ENCODE measurements around the gene NVL. TPM values are rescaled to one million over a fixed set of nuclear protein-coding genes. Genes with fewer than 3 reads are reported as not detected.
A peak's percentile ranks its signal among the peaks of the same experiment; 100 is the strongest.
"Not testable (repeated sequence)": the region's sequence is repeated elsewhere in the genome, so short reads cannot be mapped to it uniquely, and the experiment has no call there.

The NVL gene
- total RNA-seq, 1 donor, result 22.9 TPM

DNA sequence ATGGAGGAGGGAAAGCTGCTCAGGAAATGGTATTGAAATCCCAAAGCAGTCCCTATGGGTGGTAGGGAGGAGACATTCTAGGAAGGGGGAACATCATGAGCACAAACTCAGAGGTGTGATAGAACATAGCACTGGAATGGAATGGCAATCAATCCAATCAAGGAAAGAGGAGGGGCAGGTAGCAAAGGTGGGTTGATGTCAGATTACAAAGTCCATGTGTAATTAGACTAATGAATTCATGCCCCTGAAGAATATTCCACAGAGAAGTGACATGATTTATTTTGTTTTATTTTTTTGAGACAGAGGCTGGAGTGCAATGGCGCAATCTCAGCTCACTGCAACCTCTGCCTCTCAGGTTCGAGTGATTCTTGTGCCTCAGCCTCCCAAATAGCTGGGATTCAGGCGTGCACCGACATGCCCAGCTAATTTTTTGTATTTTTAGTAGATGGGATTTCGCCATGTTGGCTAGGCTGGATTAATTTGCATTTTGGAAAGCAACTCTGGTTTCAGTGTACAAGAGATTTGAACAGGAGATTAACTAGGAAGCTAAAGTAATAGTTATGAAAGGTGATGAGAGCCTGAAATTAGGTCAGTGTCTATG lies 110.9 kb downstream of the NVL start:
- no peak for DNase-seq (ENCODE audit: low read depth)
- no peak overlapping the region for H3K4me3 ChIP-seq (ENCODE audit: low read depth, low read length)
- TF ChIP-seq, protein P1, sequence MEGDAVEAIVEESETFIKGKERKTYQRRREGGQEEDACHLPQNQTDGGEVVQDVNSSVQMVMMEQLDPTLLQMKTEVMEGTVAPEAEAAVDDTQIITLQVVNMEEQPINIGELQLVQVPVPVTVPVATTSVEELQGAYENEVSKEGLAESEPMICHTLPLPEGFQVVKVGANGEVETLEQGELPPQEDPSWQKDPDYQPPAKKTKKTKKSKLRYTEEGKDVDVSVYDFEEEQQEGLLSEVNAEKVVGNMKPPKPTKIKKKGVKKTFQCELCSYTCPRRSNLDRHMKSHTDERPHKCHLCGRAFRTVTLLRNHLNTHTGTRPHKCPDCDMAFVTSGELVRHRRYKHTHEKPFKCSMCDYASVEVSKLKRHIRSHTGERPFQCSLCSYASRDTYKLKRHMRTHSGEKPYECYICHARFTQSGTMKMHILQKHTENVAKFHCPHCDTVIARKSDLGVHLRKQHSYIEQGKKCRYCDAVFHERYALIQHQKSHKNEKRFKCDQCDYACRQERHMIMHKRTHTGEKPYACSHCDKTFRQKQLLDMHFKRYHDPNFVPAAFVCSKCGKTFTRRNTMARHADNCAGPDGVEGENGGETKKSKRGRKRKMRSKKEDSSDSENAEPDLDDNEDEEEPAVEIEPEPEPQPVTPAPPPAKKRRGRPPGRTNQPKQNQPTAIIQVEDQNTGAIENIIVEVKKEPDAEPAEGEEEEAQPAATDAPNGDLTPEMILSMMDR (IDR thresholded peaks at IDR 0.05; ENCODE audit: insufficient read depth, low read depth, low read length), result no peak

DNA sequence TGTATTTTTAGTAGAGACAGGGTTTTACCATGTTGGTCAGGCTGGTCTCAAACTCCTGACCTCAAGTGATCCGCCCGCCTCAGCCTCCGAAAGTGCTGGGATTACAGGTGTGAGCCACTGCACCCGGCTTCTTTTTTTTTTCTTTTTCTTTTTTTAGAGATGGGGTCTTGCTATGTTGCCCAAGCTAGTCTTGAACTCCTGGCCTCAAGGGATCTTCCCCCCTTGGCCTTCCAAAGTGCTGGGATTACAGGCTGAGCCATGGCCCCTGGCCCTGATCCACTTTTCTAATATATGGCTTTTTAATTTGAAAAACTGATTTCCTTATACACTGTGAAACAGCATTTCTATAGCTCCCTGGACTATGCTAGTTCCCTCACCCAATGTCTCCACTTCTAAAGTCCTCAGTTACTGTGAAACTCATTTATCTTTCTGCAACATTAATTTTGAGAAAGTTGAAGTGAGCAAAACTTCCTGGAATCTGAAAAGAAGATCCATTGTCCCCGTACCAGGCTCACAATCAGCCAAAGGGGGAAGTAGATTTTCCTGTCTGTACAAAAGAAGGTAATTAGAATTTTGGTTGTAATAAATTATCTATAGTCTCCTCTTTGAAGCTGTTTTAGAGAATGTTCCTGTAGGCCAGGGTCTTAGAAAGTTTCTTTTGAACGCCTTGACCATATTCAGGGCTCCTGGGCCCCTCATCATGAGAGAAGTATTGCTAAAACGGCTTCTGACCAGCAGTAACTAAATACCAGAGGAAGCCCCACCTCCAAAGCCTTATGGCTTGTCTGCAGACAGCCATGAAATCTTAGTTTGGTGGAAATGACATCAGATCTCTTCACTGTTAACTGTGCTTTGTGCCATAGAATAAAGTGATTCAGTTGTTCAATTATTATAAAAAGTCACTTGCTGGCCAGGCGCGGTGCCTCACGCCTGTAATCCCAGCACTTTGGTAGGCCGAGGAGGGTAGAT lies 112.0 kb downstream of the NVL start:
- DNase-seq (ENCODE audit: low read depth), result no peak
- H3K4me3 ChIP-seq (ENCODE audit: low read depth, low read length), result no peak overlapping the region
- TF ChIP-seq, protein P1 (IDR thresholded peaks at IDR 0.05; ENCODE audit: insufficient read depth, low read depth, low read length), result no peak

DNA sequence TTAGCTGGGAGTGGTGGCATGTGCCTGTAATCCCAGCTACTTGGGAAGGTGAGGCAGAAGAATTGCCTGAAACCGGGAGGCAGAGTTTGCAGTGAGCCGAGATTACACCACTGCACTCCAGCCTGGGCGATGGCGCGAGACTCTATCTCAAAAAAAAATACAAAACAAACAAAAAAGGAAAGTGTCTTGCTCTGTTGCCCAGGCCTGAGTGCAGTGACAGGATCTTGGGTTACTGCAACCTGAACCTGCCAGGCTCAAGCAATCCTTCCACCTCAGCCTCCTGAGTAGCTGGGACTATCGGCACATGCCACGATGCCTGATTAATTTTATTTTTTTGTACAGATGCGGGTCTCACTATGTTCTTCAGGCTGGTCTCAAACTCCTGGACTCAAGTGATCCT lies 113.6 kb downstream of the NVL start:
- TF ChIP-seq, protein P1 (IDR thresholded peaks at IDR 0.05; ENCODE audit: insufficient read depth, low read depth, low read length), result no peak
- DNase-seq (ENCODE audit: low read depth), result no peak
- no peak overlapping the region for H3K4me3 ChIP-seq (ENCODE audit: low read depth, low read length)

DNA sequence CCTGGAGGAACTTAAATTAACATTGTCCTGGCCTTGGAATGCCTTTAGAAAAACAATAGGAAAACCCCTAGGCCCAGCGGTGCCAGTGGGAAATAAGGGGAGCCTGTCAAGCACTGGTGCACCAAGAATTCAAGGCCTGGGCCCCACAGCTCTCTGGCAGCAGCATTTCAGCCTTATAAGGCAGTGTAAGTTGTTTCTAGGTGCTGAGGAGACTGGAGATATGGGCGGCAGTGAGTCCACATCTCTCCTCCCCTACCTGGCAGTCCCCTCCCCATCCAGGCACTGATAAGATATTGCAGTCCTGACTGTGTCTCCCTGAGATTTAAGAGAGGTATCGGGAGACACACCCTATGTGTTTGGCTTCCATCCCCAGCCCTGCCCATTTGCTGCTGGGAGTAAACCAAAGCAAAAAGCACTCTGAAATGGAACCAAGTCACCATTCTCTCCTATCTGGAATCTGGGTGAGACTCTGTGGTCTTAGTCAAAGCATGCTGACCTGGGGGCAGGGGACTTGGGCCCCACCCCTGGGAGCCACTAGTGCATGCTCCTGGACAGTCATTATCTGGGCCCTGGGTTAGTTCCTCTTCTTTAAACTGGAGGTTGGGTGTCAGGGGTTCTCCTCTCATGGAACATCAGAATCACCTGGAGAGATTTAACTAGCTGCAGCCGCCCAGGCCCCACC lies 116.4 kb downstream of the NVL start:
- TF ChIP-seq, protein P1 (IDR thresholded peaks at IDR 0.05; ENCODE audit: insufficient read depth, low read depth, low read length), result no peak
- no peak overlapping the region for H3K4me3 ChIP-seq (ENCODE audit: low read depth, low read length)

DNA sequence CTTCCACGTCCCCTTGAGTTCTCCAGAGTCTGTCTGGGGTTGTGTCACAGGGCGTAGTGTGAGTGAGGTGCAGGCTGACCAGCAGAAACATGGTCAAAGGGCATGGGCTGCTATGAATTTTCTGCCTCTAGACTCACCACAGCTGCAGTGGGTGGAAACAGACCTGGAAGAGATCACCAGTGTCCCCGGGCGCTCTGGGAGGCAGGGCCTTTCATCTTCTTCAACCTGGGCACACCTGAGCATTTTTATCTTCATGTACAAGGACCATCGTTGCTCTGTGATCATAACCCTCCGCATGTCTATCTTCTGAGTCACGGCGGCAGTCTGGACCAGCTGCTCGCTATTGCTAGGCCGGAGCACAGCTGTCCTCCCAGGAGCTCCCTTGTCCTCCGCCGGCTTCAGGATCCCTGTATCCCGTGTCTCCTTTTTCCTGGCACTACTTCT lies 117.3 kb downstream of the NVL start:
- H3K4me3 ChIP-seq (ENCODE audit: low read depth, low read length), result no peak overlapping the region
- DNase-seq (ENCODE audit: low read depth), result peak; percentile 20
- TF ChIP-seq, protein P1 (IDR thresholded peaks at IDR 0.05; ENCODE audit: insufficient read depth, low read depth, low read length), result no peak

More for the DNA sequence above, 116.4 kb downstream of the NVL start:
- DNase-seq (ENCODE audit: low read depth), result no peak

DNA sequence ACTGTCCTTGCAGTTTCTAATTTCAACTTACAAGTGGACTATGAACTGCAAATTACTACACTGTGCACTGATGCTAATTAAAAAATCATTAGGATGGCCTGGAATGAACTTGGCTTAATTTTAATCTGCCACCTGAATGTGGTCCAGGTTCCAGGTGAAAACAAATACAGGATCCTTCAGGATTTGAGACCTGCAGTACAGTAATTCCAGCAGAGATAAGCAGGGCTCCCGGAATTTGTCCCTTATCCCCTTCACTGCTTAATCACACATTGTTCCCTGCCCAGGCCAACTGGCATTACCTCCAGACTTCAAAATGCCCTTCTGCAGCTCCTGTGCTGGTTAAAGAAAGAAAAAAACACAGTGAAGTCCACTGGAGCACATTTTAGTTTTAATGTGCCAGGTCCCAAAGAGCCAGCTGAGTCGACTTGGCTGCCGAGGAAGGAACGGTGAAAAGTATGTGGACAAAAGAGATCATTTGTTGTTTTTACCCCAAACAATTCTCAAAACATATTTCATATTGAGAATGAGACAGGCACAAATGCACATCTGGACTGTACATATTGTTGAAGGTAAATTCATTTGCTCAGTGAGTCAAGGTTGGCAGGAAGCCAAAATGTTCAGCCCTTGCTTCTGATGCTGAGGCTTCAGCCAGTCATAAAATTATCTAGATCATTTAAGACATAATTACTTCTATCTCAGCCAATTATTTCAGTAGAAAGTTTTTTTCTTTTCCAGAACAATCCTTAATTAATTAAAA lies 118.6 kb downstream of the NVL start:
- TF ChIP-seq, protein P1 (IDR thresholded peaks at IDR 0.05; ENCODE audit: insufficient read depth, low read depth, low read length), result no peak
- DNase-seq (ENCODE audit: low read depth), result peak; percentile 64
- no peak overlapping the region for H3K4me3 ChIP-seq (ENCODE audit: low read depth, low read length)

DNA sequence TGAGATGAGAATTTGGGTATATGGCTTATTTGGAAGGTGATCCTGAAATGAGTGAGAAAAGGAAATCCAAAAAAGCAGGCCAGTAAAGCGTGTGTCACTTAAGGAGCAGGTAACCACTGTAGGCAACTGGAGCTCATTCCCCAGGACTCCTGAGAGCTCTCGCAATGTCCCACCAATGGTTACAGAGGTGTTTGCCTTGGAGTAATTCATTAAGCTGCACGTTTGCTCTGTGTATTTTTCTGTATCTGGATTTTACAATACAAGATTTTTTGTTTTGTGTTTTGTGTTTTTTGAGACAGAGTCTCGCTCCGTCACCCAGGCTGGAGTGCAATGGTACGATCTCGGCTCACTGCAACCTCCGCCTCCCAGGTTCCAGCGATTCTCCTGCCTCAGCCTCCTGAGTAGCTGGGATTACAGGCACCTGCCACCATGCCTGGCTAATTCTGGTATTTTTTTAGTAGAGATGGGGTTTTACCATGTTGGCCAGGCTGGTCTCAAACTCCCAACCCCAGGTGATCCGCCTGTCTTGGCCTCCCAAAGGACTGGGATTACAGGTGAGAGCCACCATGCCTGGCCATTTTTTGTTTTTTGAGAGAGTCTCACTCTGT lies 123.9 kb downstream of the NVL start:
- not testable (repeated sequence) for H3K4me3 ChIP-seq (ENCODE audit: low read depth, low read length); DNase-seq (ENCODE audit: low read depth)
